Middle frontal gyrus (tissue), 1 donor: ENCODE results near the gene SUGT1.
"Not testable (repeated sequence)": the region's sequence is repeated elsewhere in the genome, so short reads cannot be mapped to it uniquely, and the experiment has no call there.

Experiments used
- DNase-seq: peaks from one replicate; pipeline ENCODE4 v3.0.0-alpha.2; 2015; ENCODE audit warnings: low spot score; ENCODE audit errors: extremely low spot score

Gene SUGT1

GRCh38 chr13:52652196-52652979 is at the start of gene SUGT1:
TSS of gene SUGT1 (plus strand) at chr13:52652836. CDS start at chr13:52652921, 85 bp downstream.
- peak; percentile 98 for DNase-seq

- DNase-seq = not testable (repeated sequence)
These were observed 49.3 kb upstream of the SUGT1 start for GRCh38 chr13:52603316-52603715.

- not testable (repeated sequence) for DNase-seq
These were observed 46.5 kb upstream of the SUGT1 start for GRCh38 chr13:52606126-52606525.

- DNase-seq = not testable (repeated sequence)
These were observed 45.8 kb upstream of the SUGT1 start for GRCh38 chr13:52606795-52607194.

GRCh38 chr13:52608184-52608583 is 44.5 kb upstream of the SUGT1 start:
- not testable (repeated sequence) for DNase-seq

GRCh38 chr13:52609013-52609606 is 43.5 kb upstream of the SUGT1 start:
- DNase-seq = not testable (repeated sequence)

GRCh38 chr13:52610158-52610557 is 42.5 kb upstream of the SUGT1 start:
- DNase-seq = not testable (repeated sequence)

GRCh38 chr13:52615134-52615801 is 37.4 kb upstream of the SUGT1 start:
- DNase-seq = no peak

- no peak for DNase-seq
These were observed 36.8 kb upstream of the SUGT1 start for GRCh38 chr13:52615812-52616211.

- peak; percentile 50 for DNase-seq
These were observed 35.3 kb upstream of the SUGT1 start for GRCh38 chr13:52617070-52618060.

GRCh38 chr13:52631083-52631690 is 21.4 kb upstream of the SUGT1 start:
- DNase-seq = not testable (repeated sequence)

- no peak for DNase-seq
These were observed 13.8 kb upstream of the SUGT1 start for GRCh38 chr13:52638666-52639328.

- no peak for DNase-seq
These were observed 10.5 kb upstream of the SUGT1 start, which contains the start of gene HNRNPA1L2 for GRCh38 chr13:52642131-52642530. TSS of gene HNRNPA1L2 (plus strand) at chr13:52642431. CDS start at chr13:52642493, 62 bp downstream.

GRCh38 chr13:52644108-52644507 is 8.5 kb upstream of the SUGT1 start:
- no peak for DNase-seq

GRCh38 chr13:52646967-52647366 is 5.7 kb upstream of the SUGT1 start:
- DNase-seq = no peak

- no peak for DNase-seq
These were observed 1.9 kb upstream of the SUGT1 start for GRCh38 chr13:52650731-52651130.

- DNase-seq = no peak
These were observed 790 bp upstream of the SUGT1 start for GRCh38 chr13:52651897-52652195.

- no peak for DNase-seq
These were observed 306 bp downstream of the SUGT1 start for GRCh38 chr13:52652980-52653303.

GRCh38 chr13:52659340-52659739 is 6.7 kb downstream of the SUGT1 start:
- no peak for DNase-seq

GRCh38 chr13:52664272-52664671 is 11.6 kb downstream of the SUGT1 start:
- DNase-seq = no peak
